Measurements from ENCODE around the gene CPLANE1.

DNA sequence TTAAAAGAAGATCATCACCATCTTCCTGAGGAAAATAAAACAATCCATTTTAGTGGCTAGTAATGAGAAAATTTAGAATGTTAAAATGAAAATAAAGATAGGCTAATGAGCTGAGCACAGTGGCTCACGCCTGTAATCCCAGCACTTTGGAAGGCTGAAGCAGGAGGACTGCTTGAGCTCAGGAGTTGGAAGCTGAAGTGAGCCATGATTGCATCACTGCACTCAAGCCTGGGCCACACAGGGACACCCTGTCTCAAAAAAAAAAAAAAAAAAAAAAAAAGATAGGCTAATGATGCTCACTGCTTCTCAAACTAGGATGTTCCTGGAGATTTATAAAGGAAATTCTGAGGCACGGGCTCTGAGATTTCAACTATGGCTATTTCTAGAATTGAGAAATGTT lies 50.3 kb downstream of the CPLANE1 start:
- TF ChIP-seq MAZ (IDR thresholded peaks at IDR 0.05; ENCODE audit: borderline replicate concordance, low read depth, low read length) (no peak), POLR2A (IDR thresholded peaks at IDR 0.05; ENCODE audit: low read depth, low read length) (no peak), RAD21 (IDR thresholded peaks at IDR 0.05; ENCODE audit: low read length) (no peak), FOS (IDR thresholded peaks at IDR 0.05; ENCODE audit: low read depth, low read length) (no peak), SMC3 (IDR thresholded peaks at IDR 0.05; ENCODE audit: low read depth, low read length) (no peak), RFX5 (IDR thresholded peaks at IDR 0.05; ENCODE audit: low read depth, low read length) (no peak), RCOR1 (IDR thresholded peaks at IDR 0.05; ENCODE audit: insufficient replicate concordance, low read length) (no peak)
- TF ChIP-seq, protein P1, sequence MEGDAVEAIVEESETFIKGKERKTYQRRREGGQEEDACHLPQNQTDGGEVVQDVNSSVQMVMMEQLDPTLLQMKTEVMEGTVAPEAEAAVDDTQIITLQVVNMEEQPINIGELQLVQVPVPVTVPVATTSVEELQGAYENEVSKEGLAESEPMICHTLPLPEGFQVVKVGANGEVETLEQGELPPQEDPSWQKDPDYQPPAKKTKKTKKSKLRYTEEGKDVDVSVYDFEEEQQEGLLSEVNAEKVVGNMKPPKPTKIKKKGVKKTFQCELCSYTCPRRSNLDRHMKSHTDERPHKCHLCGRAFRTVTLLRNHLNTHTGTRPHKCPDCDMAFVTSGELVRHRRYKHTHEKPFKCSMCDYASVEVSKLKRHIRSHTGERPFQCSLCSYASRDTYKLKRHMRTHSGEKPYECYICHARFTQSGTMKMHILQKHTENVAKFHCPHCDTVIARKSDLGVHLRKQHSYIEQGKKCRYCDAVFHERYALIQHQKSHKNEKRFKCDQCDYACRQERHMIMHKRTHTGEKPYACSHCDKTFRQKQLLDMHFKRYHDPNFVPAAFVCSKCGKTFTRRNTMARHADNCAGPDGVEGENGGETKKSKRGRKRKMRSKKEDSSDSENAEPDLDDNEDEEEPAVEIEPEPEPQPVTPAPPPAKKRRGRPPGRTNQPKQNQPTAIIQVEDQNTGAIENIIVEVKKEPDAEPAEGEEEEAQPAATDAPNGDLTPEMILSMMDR (conservative IDR thresholded peaks at IDR 0.05; ENCODE audit: low read depth, low read length), result no peak
- TF ChIP-seq, protein P2, sequence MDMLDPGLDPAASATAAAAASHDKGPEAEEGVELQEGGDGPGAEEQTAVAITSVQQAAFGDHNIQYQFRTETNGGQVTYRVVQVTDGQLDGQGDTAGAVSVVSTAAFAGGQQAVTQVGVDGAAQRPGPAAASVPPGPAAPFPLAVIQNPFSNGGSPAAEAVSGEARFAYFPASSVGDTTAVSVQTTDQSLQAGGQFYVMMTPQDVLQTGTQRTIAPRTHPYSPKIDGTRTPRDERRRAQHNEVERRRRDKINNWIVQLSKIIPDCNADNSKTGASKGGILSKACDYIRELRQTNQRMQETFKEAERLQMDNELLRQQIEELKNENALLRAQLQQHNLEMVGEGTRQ (IDR thresholded peaks at IDR 0.05; ENCODE audit: low read depth, low read length), result no peak
